OCI-LY7 (cell line): ENCODE data around the gene ARHGAP24. TPM values are rescaled to one million over a fixed set of nuclear protein-coding genes. Genes with fewer than 3 reads are reported as not detected.

Experiments
- BruUV-seq: library from RNA; stranded (reverse); fragments of 400-500 nt; replicated peaks from 2 replicates; lab custom pipeline; 2021; lab: Mats Ljungman, UMichigan
- CTCF ChIA-PET: fragments of 300-600 bp; sonication (Branson Sonifier 250); formaldehyde crosslinking; loops from one replicate; lab custom pipeline; 2022; ENCODE audit warnings: antibody characterized with exemption; ENCODE audit not compliant: unreplicated experiment; lab: Charles Lee
- POLR2A ChIA-PET: fragments of 300-600 bp; sonication (Branson Sonifier 250); formaldehyde crosslinking; loops from one replicate; lab custom pipeline; 2022; ENCODE audit warnings: antibody characterized with exemption; lab: Charles Lee
- DNase-seq: peaks from one replicate; pipeline ENCODE4 v3.0.0-alpha.2; 2015; ENCODE audit warnings: low spot score
- H2AFZ ChIP-seq: fragments of 200-600 bp; sonication (generic), shearing (Covaris generic); 2 replicates; pipeline ENCODE4 v1.6.1; 2014; ENCODE audit warnings: mild to moderate bottlenecking, antibody characterized with exemption, low read length, moderate library complexity
- H3K27ac ChIP-seq: fragments of 200-600 bp; sonication (generic); 2 replicates; pipeline ENCODE4 v1.5.1; 2014; ENCODE audit warnings: mixed run types, low read depth, mild to moderate bottlenecking, moderate library complexity, low read length, inconsistent platforms; ENCODE audit not compliant: poor library complexity, severe bottlenecking
- H3K36me3 ChIP-seq: fragments of 200-600 bp; sonication (generic); 2 replicates; pipeline ENCODE4 v1.6.1; 2014; ENCODE audit warnings: mild to moderate bottlenecking, antibody characterized with exemption, low read length, moderate library complexity, mixed read lengths; ENCODE audit not compliant: insufficient read depth
- H3K4me1 ChIP-seq: fragments of 200-600 bp; sonication (generic); 2 replicates; pipeline ENCODE4 v1.5.1; 2014; ENCODE audit warnings: mild to moderate bottlenecking, low read length; ENCODE audit not compliant: insufficient read depth, poor library complexity, severe bottlenecking
- H3K4me2 ChIP-seq: fragments of 200-600 bp; sonication (generic); 2 replicates; pipeline ENCODE4 v1.6.1; 2014; ENCODE audit warnings: mild to moderate bottlenecking, low read length
- H3K4me3 ChIP-seq: fragments of 200-600 bp; sonication (generic); 2 replicates; pipeline ENCODE4 v1.5.1; 2014; ENCODE audit warnings: mild to moderate bottlenecking, low read depth, low read length; ENCODE audit not compliant: poor library complexity, severe bottlenecking
- H3K79me2 ChIP-seq: fragments of 200-600 bp; sonication (generic); 2 replicates; pipeline ENCODE4 v1.6.1; 2016; ENCODE audit warnings: low read depth, mild to moderate bottlenecking, low read length, moderate library complexity, mixed read lengths; ENCODE audit not compliant: insufficient read depth
- H3K9me2 ChIP-seq: fragments of 200-600 bp; sonication (generic); 2 replicates; pipeline ENCODE4 v1.6.1; 2016; ENCODE audit warnings: mild to moderate bottlenecking, low read length, mixed read lengths; ENCODE audit not compliant: insufficient read depth
- H3K9me3 ChIP-seq: fragments of 200-600 bp; sonication (generic); 2 replicates; pipeline ENCODE4 v1.6.1; 2014; ENCODE audit warnings: mild to moderate bottlenecking, mixed run types, low read length, mixed read lengths
- H4K20me1 ChIP-seq: fragments of 200-600 bp; sonication (generic); 2 replicates; pipeline ENCODE4 v1.6.1; 2014; ENCODE audit warnings: mild to moderate bottlenecking, antibody characterized with exemption, low read length, moderate library complexity, mixed read lengths; ENCODE audit not compliant: insufficient read depth
- CTCF ChIP-seq: fragments of 200-600 bp; sonication (generic); conservative IDR thresholded peaks from 2 replicates; pipeline ENCODE4 v1.5.1; 2014; ENCODE audit warnings: mild to moderate bottlenecking, antibody characterized with exemption, low read length, moderate library complexity, mixed read lengths
- EZH2phosphoT487 ChIP-seq: fragments of 200-600 bp; sonication (generic); IDR thresholded peaks from 2 replicates; pipeline ENCODE4 v1.6.1; 2018; ENCODE audit warnings: low read depth, borderline replicate concordance, mild to moderate bottlenecking, mixed run types, antibody characterized with exemption, low read length, moderate library complexity, mixed read lengths
- intact Hi-C: fragments of 100-400 bp; cut with micrococcal nuclease; formaldehyde crosslinking; loops from one replicate; pipeline ENCODE4 v1.10.0; 2022; ENCODE audit not compliant: unreplicated experiment
- total RNA-seq, 2 experiments: library from RNA; depleted of rRNA in 1 of 2; stranded (reverse); fragments of >200 nt in 1 of 2; shearing (Covaris generic) in 1 of 2; gene quantifications; 2 replicates each; pipeline ENCODE4 v1.2.3, GENCODE V29; 2014 to 2022

ARHGAP24 gene
- total RNA-seq, 2 experiments from 2014 or later: 0.88 to 4.4 TPM

GRCh38 chr4:85732124-85732523 lies 257.2 kb downstream of the ARHGAP24 start:
- Histone ChIP-seq H3K36me3 (no peaks in the 10 kb centered on the region), H3K79me2 (no peaks in the 10 kb centered on the region), H3K9me2 (no peaks in the 10 kb centered on the region), H4K20me1 (no peaks in the 10 kb centered on the region), H3K4me1 (peaks cover 26% of the 10 kb centered on the region), H3K27ac (no peak overlapping the region), H3K4me3 (no peak overlapping the region), H2AFZ (peak overlapping the region; percentile 54; the same call in 1 of the 2 replicates), H3K9me3 (no peaks in the 10 kb centered on the region), H3K4me2 (no peak overlapping the region)
- no peak for TF ChIP-seq EZH2phosphoT487
- no peak for TF ChIP-seq CTCF
- intact Hi-C loops: loop anchor here (5.0 kb wide), 1 partner anchor 75 kb away; no protein-coding TSS in a partner anchor
- ChIA-PET POLR2A (interaction anchor here (0.5 to 3.3 kb wide), 12 partner anchors 9 to 273 kb away, joined by 3 to 15 read pairs (median 4); no protein-coding TSS in a partner anchor), CTCF (no interaction called here)
- no TSS peak for BruUV-seq
- no peak for DNase-seq

- H3K4me1 ChIP-seq: peaks cover 26% of the 10 kb centered on the region
- H3K4me3 ChIP-seq: no peak overlapping the region
- H3K79me2 ChIP-seq: no peaks in the 10 kb centered on the region
- no peaks in the 10 kb centered on the region for H3K9me3 ChIP-seq
- intact Hi-C loops: loop anchor here (5.0 kb wide), 1 partner anchor 76 kb away; no protein-coding TSS in a partner anchor
- H4K20me1 ChIP-seq: no peaks in the 10 kb centered on the region
- H3K27ac ChIP-seq: peak overlapping the region; percentile 46
- no peaks in the 10 kb centered on the region for H3K36me3 ChIP-seq
- H3K9me2 ChIP-seq: no peaks in the 10 kb centered on the region
- ChIA-PET CTCF (no interaction called here), POLR2A (interaction anchor here (0.5 to 1.9 kb wide), 11 partner anchors 9 to 442 kb away, joined by 3 to 7 read pairs (median 4); no protein-coding TSS in a partner anchor)
- no peak for DNase-seq
- TF ChIP-seq CTCF: no peak
- TF ChIP-seq EZH2phosphoT487: no peak
- peak overlapping the region; percentile 92 for H2AFZ ChIP-seq
- no TSS peak for BruUV-seq
- H3K4me2 ChIP-seq: peak overlapping the region; percentile 43
These were observed 258.8 kb downstream of the ARHGAP24 start for GRCh38 chr4:85733798-85734197.

- no peak for TF ChIP-seq CTCF
- TF ChIP-seq EZH2phosphoT487: no peak
- peak overlapping the region; percentile 43 for H3K4me2 ChIP-seq
- ChIA-PET POLR2A (interaction anchor here (0.5 to 1.9 kb wide), 9 partner anchors 9 to 234 kb away, joined by 3 to 7 read pairs (median 4); no protein-coding TSS in a partner anchor), CTCF (no interaction called here)
- H3K9me2 ChIP-seq: no peaks in the 10 kb centered on the region
- intact Hi-C loops: loop anchor here (5.0 kb wide), 1 partner anchor 77 kb away; no protein-coding TSS in a partner anchor
- H3K27ac ChIP-seq: no peak overlapping the region
- H3K4me1 ChIP-seq: peaks cover 26% of the 10 kb centered on the region
- no peaks in the 10 kb centered on the region for H4K20me1 ChIP-seq
- no peak overlapping the region for H3K4me3 ChIP-seq
- DNase-seq: no peak
- no peaks in the 10 kb centered on the region for H3K79me2 ChIP-seq
- BruUV-seq: no TSS peak
- peak overlapping the region; percentile 92; the same call in 1 of the 2 replicates for H2AFZ ChIP-seq
- H3K9me3 ChIP-seq: no peaks in the 10 kb centered on the region
- H3K36me3 ChIP-seq: no peaks in the 10 kb centered on the region
These were observed 259.5 kb downstream of the ARHGAP24 start for GRCh38 chr4:85734424-85734831.
